ENCODE data around the gene PALD1.

The PALD1 gene

GRCh38 chr10:70567603-70568002 is 89.0 kb downstream of the PALD1 start:
- Histone ChIP-seq H3K27ac (no peak overlapping the region), H3K79me2 (ENCODE audit: insufficient read depth, low read depth) (no peaks in the 10 kb centered on the region), H3K27me3 (ENCODE audit: insufficient read depth, low read depth) (no peaks in the 10 kb centered on the region), H3K9ac (no peak overlapping the region), H2AFZ (ENCODE audit: low read depth) (no peak overlapping the region), H4K20me1 (ENCODE audit: insufficient read depth) (no peaks in the 10 kb centered on the region), H3K4me2 (no peak overlapping the region), H3K36me3 (ENCODE audit: insufficient read depth) (no peaks in the 10 kb centered on the region), H3K4me3 (IDR thresholded peaks at IDR 0.05; ENCODE audit: insufficient read depth, low read depth, low read length) (no peak overlapping the region), H3K4me1 (ENCODE audit: low read depth, poor library complexity, severe bottlenecking) (no peaks in the 10 kb centered on the region)
- TF ChIP-seq CTCF (conservative IDR thresholded peaks at IDR 0.05; ENCODE audit: low read depth, low read length) = no peak

- Histone ChIP-seq H3K27me3 (ENCODE audit: insufficient read depth, low read depth) (no peaks in the 10 kb centered on the region), H3K4me1 (ENCODE audit: low read depth, poor library complexity, severe bottlenecking) (no peaks in the 10 kb centered on the region), H2AFZ (ENCODE audit: low read depth) (no peak overlapping the region), H3K4me3 (IDR thresholded peaks at IDR 0.05; ENCODE audit: insufficient read depth, low read depth, low read length) (no peak overlapping the region), H4K20me1 (ENCODE audit: insufficient read depth) (no peaks in the 10 kb centered on the region), H3K9ac (no peak overlapping the region), H3K36me3 (ENCODE audit: insufficient read depth) (no peaks in the 10 kb centered on the region), H3K79me2 (ENCODE audit: insufficient read depth, low read depth) (no peaks in the 10 kb centered on the region), H3K27ac (no peak overlapping the region), H3K4me2 (no peak overlapping the region)
- no peak for TF ChIP-seq CTCF (conservative IDR thresholded peaks at IDR 0.05; ENCODE audit: low read depth, low read length)
Observed at GRCh38 chr10:70568113-70568512, 89.5 kb downstream of the PALD1 start.

GRCh38 chr10:70568781-70569495 is 90.4 kb downstream of the PALD1 start:
- no peaks in the 10 kb centered on the region for H3K4me1 ChIP-seq (ENCODE audit: low read depth, poor library complexity, severe bottlenecking)
- no peak overlapping the region for H2AFZ ChIP-seq (ENCODE audit: low read depth)
- H4K20me1 ChIP-seq (ENCODE audit: insufficient read depth) = no peaks in the 10 kb centered on the region

GRCh38 chr10:70571236-70571635 is 92.7 kb downstream of the PALD1 start:
- no peak overlapping the region for H3K9ac ChIP-seq
- no peak for TF ChIP-seq CTCF (conservative IDR thresholded peaks at IDR 0.05; ENCODE audit: low read depth, low read length)
- no peak overlapping the region for H3K4me2 ChIP-seq
- H3K27ac ChIP-seq = no peak overlapping the region
- H3K79me2 ChIP-seq (ENCODE audit: insufficient read depth, low read depth) = no peaks in the 10 kb centered on the region
- no peak overlapping the region for H2AFZ ChIP-seq (ENCODE audit: low read depth)
- H4K20me1 ChIP-seq (ENCODE audit: insufficient read depth) = no peaks in the 10 kb centered on the region
- peaks cover 11% of the 10 kb centered on the region for H3K4me1 ChIP-seq (ENCODE audit: low read depth, poor library complexity, severe bottlenecking)
- 0 out of 2 replicates have a peak, but pooled peaks cover 3% of the 10 kb centered on the region for H3K27me3 ChIP-seq (ENCODE audit: insufficient read depth, low read depth)
- H3K36me3 ChIP-seq (ENCODE audit: insufficient read depth) = no peaks in the 10 kb centered on the region
- no peak overlapping the region for H3K4me3 ChIP-seq (IDR thresholded peaks at IDR 0.05; ENCODE audit: insufficient read depth, low read depth, low read length)

More at GRCh38 chr10:70568781-70569495, 90.4 kb downstream of the PALD1 start:
- H3K9ac ChIP-seq = no peak overlapping the region
- H3K36me3 ChIP-seq (ENCODE audit: insufficient read depth) = no peaks in the 10 kb centered on the region
- no peaks in the 10 kb centered on the region for H3K27me3 ChIP-seq (ENCODE audit: insufficient read depth, low read depth)
- no peak overlapping the region for H3K27ac ChIP-seq
- TF ChIP-seq CTCF (conservative IDR thresholded peaks at IDR 0.05; ENCODE audit: low read depth, low read length) = no peak
- no peak overlapping the region for H3K4me2 ChIP-seq
- no peaks in the 10 kb centered on the region for H3K79me2 ChIP-seq (ENCODE audit: insufficient read depth, low read depth)
- H3K4me3 ChIP-seq (IDR thresholded peaks at IDR 0.05; ENCODE audit: insufficient read depth, low read depth, low read length) = no peak overlapping the region

Data from KMS-11 (cell line).